Skeletal muscle cell (primary cell): ENCODE data around the gene SPATS2L.

Source experiments
- DNase-seq: peaks from one replicate; pipeline ENCODE4 v3.0.0-alpha.2; 2010; ENCODE audit warnings: low read depth
- H3K4me3 ChIP-seq: 2 replicates; pipeline ENCODE4 v1.5.1; 2011; ENCODE audit warnings: low read depth, mild to moderate bottlenecking, control low read depth, low read length, moderate library complexity

The SPATS2L gene

DNA sequence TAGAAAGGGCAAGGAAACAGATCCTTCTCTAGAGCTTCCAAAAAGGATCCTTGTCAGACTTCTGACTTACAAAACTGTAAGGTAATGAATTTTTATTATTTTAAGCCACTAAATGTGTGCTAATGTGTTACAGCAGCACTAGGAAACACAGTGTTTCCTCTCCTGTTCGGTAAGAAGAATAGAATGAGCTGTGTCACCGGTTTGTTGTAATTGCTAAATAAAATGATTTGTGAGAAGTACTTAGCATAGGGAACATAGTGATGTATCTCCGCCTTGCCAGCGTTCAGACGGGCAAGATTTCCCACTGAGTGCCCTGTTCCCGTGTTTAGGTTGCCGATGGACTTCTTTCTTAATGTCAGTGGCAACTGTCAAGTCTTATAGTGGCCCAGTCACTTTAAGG, 57.6 kb downstream of the SPATS2L start:
- no peak overlapping the region for H3K4me3 ChIP-seq
- DNase-seq: no peak

DNA sequence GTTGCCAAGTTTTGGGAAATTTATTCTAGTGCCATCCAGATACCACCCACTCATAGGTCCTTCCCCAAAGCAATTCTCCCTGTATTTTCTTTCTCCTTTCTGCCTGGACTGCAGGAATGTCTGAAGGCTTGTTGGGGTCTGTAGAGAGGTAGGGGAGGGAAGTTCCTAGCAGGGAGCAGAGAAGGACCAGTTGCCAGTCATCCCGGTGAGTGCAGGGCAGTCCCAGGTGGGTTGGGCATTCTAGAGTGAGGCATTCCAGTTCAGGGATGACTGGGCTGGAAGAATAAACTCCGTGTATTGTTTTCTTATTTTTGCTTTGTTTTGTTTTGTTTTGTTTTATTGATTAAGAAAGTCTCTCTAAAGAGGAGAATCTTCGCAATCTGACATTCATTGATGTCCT, 58.1 kb downstream of the SPATS2L start:
- no peak overlapping the region for H3K4me3 ChIP-seq
- no peak for DNase-seq

DNA sequence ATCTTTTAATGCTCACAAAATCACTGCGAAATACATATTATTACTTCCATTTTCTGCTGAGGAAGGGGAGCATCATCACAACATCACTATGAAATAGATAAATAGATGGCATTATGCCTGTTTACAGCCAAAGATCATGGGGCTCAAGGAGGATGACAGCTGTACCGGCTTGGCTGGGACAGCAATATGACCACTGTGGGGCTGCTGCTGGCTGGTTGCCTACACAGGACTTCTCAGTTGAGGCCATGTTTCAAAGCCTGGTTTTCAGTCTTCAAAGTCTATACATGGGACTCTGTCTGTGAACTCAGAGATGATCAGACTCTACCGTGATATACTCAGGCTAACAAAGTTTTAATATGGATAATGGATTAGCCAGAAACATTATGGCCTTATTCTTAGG, 58.7 kb downstream of the SPATS2L start:
- DNase-seq: no peak
- no peak overlapping the region for H3K4me3 ChIP-seq

DNA sequence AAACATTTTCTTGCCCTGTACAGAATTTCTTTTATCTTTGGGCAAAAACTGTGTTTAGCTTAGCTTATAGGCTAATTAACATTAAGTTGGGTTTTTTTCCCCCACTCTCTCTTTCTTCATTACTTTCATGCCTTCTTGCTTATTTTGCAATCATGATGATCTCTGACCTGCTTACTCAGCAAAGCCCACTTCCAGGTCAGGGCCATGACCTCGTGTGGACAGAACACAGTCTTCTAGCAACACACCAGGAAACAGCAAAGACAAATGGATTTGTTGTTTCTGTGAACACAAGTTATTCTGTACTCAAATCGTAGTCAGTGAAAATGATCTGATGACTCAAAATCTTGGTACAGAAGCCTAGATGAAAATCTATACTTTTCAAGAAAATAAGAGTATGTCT, 60.7 kb downstream of the SPATS2L start:
- DNase-seq: no peak

DNA sequence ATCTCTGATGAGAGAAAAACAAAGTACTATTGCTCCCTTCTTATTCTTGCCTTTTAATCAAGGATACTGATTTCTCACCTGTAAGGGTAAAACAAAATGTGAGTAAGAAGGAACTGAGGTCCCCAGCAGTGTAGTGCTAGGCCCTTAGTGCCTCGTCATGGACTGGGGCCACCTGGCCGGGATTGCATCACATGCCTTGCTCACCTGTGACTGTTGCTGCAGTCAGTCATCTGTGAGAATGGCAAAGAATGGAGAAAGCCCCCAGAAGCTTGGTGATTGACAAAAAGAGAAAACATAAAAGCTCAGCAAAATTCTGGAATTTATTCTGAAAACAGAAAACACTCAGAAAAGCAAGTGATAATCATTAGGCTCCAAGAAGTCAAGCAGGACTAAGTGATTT, 63.4 kb downstream of the SPATS2L start:
- H3K4me3 ChIP-seq: no peak overlapping the region
- no peak for DNase-seq

More for the DNA sequence above, 60.7 kb downstream of the SPATS2L start:
- H3K4me3 ChIP-seq: no peak overlapping the region

DNA sequence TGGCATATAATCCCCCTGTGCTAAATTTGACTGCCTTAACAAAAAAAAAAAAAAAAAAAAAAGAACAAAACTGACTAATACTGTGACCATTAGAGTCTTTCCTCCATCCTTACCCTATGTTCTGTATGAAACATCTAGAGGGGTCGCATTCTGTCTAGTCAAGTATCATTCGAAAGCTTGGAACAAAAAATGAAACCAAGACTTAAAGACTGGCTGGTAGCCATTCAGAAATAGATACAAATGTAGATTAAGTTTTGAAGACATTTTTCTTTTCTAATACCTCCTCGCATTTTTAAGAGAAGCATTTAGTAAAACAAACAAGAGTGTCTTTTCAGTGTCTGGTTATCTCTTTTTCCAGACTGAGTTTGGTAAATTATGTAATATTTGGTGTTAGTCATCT, 66.7 kb downstream of the SPATS2L start:
- no peak overlapping the region for H3K4me3 ChIP-seq
- no peak for DNase-seq

DNA sequence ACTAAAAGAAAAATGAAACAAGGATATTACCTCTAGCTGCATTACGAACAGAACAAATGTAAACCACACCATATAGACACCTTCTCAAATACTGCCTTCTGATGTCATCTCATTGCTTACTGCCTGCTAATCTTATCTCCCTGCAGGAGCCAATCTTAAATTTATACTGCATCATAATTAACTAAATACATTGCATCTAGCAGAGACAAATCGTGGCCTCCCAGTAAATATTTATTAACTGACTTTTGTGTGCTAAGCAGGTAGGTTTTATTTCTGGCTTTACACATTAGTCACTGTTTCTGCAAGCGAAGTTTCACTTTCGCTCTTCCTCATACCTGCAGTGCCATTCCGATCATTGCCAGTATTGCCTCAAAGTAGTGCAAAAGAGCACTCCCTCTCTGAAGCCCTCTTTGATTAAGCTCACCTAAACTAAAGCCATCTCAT, 67.5 kb downstream of the SPATS2L start:
- H3K4me3 ChIP-seq: no peak overlapping the region
- no peak for DNase-seq

DNA sequence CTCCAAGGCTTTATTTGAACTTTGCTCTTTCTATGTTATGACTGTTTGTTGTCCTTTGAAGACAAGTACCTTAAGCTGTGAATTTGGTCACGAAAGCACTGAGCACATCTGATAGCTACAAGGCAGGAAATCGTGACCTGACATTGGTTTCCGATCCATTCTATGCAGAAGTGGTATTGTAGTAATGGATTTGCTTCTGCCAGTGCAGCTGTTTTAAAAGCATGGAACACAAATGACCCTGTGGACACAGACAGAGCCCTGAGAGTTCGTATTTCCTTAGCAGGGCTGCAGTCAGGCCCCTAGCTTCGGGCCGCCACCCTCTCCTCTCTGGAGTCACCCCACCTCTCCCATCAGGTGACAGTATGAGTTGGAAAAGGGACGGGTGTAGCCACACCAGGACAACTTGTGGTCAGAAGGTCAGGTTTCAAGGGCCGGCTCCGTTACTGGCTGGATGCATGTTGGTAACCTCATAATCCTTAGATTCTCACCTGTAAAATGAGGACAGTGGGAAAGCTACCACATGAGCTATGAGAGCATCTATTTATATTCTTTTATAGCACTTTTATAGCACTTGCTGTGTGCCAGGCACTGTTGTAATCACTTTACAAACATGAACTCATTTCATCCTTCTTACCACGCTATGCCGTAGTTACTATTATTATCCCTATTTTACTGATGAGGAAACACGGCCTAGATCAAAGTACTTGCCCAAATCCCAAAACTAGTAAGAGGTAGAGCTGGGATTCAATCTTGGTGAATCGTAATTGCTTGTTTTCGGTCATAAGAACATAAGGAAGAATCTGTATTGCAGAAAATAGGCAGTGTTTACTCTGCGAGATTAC, 70.2 kb downstream of the SPATS2L start:
- H3K4me3 ChIP-seq: no peak overlapping the region
- DNase-seq: no peak

DNA sequence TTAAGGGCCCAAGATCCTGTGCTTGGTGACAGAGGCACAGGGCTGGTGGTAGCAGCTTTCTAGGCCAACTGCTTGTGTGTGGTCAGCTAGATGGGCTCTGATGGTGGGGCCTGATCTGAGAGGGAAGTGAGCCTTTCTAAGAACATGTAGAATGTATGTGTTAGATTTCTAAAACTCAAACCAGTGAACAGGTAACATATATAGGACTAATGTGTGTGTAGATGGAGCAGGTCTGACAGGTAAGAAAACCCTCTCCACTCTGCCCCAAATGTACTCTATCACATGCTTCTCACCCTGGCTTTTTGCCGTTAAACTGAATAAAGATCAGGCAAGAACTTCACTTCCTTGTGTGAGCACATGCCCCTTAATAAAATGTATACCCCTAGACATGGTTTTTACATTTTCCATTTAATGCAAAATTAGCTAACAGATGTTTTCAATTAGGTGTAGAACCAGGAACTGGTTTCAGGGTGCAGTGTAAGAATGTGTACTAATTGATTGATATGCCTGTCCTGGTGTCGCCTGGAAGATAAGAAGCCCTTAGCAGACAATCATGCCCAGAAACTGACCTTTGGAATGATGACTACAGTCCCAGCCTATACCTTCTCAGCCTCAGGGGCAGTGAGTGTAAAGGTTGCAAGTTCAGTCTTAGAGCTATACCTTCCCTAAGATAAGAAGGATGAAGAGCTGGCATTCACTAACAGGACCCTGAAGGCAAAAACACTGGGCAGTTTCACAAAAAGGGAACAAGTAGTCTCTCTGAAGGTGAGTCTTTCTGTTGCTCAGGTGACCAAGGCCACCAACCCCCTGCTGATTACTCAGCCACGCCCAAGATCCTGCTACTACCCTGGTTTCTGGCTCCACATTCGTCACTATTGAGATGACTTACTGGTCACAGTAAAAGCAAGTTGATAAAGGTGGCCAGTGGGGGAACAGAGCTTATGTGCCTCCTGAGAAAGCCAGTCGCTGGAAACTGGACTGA, 71.2 kb downstream of the SPATS2L start:
- no peak overlapping the region for H3K4me3 ChIP-seq
- DNase-seq: no peak

DNA sequence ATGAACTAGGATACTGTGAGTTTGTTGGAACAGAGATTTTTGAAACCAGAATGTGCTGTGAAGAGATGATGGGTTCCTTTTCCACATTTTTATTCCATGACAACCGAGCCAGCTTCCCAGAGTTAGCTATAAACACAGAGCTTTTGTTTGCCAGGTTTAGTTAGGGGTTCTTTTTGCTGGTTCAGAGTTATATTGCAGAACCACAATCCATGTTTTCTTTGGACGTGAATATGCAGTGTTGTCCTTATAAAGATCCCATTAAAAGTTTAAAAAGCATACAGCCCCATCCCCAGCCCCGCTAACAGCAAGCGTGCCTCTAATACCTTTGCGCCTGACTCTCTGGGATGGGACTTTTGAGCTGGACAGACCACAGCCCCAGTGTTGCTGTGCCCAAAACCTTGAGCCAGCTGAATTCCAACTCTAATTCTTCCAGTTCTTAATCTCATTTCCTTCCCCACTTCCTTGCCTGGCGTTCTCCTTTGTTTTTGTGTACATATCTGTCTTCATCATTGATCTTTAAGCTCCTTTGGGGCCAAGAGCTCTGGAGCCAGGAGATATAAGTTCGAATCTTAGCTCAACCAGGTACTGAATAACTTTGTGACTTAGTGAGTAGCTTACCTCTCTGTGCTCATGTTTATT, 72.3 kb downstream of the SPATS2L start:
- no peak overlapping the region for H3K4me3 ChIP-seq
- DNase-seq: peak; percentile 36

DNA sequence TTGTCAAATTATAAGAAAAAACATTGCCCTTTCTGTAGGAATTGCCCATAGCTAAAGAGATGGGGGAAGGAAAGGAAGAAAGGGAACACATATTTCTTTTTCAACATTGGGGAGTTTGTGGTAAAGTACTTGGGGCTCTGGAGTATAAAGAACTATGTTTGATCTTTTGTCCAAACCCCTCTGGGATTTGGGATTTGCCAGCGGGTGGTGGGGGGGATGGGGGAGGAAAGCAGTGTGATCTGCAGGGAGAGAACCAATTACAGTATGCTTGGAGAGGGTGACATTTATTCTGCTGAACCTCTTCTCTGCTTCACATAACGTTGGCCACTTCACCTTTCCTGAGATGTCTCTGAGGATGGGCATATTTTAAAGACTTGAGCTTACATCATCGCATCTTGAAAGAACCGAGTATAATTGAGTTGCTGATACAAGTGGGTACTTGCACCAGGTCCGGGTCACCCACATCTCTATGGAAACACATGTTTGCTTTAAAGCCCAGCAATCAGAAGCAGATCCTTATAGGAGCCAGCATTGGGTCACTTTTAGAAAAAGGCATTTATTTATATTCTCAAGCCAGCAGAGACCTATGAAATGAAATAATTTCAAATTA, 73.1 kb downstream of the SPATS2L start:
- H3K4me3 ChIP-seq: no peak overlapping the region
- DNase-seq: no peak

DNA sequence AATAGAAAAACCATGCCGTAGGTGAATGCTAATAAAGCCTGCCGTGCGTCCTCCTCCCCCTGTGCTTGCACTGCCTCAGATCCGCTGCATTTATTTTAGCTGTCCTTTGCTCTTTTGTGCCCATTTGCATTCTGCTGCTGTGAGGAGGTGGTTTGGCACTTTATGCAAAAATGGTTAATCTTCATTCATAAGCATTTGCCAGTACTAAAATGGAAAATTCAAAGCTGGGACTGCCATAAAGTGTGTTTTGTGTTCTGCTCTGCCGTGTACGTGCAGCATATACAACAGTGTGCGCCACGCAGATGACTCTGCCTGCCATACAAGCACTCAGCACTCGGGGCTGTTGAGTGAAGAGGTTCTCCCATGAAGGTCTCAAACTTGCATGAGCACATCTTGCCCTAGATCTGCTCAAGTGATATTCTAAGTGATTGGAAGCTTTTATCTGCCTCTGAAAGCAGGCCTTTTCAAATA, 73.6 kb downstream of the SPATS2L start:
- no peak overlapping the region for H3K4me3 ChIP-seq
- no peak for DNase-seq

DNA sequence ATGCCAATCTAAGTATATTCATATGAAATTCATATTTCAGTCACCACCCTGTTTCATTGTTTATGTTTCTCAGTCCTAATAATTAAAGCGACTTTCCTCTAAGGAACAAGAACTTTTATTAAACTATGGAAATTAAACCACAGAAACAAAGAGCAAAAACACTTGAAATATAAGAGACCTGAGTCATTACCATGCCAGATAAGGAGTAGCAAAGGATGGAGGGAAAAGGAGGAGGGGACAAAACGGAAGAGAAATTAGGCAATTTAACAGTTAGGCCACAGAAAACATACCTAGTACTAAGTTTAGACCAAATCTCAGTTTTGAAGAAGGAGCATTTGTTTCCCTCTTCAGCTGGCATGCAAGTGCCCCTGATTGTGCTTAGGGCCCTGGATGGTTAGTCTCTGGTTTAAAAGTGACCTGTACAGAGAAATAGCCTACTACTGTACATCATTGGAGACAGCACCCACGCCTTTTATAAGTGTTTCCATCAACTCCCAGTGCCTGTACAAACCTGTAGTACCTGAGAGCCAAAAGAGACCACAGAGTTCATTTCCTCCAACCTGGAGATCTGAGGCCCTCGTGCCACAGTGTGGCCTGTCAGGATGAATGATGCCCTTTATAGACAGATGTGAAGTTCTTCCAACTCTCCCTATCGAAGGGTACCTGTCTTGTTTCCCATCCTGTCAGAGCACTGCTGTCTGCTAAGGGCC, 74.5 kb downstream of the SPATS2L start:
- no peak for DNase-seq
- no peak overlapping the region for H3K4me3 ChIP-seq

DNA sequence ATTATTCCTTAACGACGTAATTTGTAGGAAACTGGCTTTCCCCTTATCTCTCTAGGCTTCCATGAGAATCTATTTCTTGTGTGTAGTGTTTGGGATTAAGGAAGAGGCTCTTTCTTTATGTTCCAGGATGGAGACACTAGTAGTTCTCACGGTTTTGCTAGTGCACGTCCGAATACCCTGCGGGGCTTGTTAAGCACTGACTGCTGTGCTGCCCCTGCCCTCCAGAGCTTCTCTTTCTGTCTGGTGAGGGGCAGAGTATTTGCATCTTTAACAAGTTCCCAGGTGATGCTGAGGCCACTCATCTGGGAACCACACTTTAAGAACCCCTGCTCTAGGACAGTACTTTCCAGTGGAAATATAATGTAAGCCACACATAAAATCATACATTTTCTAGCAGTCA, 76.4 kb downstream of the SPATS2L start:
- no peak for DNase-seq
- H3K4me3 ChIP-seq: no peak overlapping the region

DNA sequence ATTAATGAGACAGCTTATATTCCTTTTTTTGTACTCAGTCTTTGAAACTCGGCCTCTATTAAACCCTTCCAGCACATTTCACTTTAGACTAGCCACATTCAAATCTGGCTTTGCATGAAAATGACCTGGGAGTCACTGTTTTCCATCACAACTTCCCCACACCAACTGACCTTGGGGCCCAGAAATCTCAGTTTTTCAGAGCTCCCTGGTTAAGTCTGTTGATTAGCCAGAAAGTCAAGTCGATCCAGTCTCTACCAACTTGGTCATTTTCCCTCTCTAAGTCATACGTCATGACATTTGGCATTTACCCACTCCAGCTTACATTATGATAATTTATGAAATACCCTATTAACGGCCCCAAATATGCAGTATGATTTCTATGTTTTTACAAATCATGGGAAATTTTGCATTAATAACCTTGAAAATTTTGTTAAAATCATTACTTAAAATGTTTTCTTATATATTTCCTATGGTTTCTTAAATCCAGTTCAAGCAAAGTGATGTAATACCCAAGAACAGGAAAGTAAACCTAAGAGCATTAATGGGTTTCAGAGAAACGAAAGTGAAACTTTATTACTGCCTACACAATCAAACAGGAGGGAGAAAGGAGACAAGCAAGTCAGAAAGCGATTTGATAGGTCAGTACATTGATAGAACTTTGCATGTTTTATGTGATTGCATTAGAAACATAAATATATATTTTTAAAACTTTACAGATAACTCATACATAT, 77.1 kb downstream of the SPATS2L start:
- DNase-seq: peak; percentile 48
- no peak overlapping the region for H3K4me3 ChIP-seq

DNA sequence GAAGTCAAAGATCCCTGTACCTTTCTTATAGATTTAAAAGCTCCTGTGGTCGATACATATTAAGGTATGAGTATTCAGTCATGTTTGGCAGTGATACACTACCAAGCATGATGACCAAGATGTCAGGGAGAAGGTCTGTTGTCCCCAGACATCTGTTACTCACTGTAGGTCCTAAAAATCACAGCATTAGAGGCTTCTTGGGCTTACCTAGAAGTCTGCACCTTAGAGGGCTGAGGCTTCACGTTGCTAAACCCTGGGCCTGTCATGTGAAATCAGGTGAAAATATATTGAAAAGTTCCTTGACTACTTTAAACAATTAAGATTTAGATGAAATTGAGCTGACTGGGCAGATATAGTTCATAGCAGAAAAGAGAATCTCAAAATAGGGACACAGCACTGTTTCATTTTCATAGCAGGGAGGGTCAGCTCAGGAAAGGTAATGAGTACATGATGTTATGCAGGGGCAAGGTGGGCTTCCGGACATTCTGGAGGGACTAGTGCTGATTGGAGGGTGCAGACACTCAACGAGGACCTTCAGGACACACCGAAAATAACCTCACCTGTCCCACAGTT, 78.7 kb downstream of the SPATS2L start:
- no peak for DNase-seq
- no peak overlapping the region for H3K4me3 ChIP-seq

DNA sequence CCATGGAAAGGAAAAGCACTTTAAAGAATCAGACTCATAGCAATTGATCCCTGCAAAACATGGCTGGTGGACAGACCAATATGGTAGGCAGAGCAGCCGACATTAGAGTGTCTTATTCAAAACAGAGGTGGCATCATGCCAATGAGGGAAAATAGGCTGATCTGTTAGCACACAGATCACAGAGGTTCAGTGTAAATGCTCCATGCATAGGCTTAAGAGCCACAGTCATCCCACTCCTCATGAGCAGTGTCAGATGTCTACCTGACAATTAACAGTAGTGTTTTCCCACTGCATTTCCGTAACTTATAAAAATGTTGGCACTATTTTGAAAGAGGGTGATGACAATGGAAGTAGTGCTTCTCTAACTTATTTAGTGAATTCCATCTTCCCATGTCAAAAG, 86.7 kb downstream of the SPATS2L start:
- no peak overlapping the region for H3K4me3 ChIP-seq

DNA sequence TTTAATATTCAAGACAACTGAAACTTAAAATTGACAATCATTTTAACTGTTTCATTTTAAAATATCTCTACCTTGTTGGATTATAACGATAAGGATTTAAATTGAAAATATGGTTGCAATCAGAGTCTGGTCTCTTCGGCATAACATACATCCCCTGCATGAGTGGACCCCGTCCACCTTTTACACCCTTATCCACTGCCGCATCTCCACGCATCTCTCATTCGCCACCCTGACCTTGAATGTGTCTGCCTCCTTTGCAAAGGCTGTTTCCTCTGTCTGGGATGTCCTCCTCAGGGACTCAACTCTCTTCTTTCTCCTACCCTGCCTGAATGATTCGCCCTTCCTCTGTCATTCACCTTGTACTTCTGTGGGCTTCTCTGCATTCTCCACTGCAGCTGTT, 87.6 kb downstream of the SPATS2L start:
- H3K4me3 ChIP-seq: no peak overlapping the region
- no peak for DNase-seq

More for the DNA sequence above, 86.7 kb downstream of the SPATS2L start:
- no peak for DNase-seq
